Body of pancreas (tissue), 4 donors: ENCODE data around the gene ZNF382.

Experiments used
- POLR2A ChIP-seq, 3 donors: fragments of 450-650 bp; IDR thresholded peaks; one replicate each; pipeline ENCODE4 v1.6.1; 2016; ENCODE audit warnings: antibody characterized with exemption in 3 of 3, mild to moderate bottlenecking in 2 of 3
- TF ChIP-seq, protein P1 (sequence below), 7 experiments: fragments of 450-650 bp in 4 of 7; fragments of 200-600 bp in 3 of 7; sonication (generic) in 3 of 7; IDR thresholded peaks; one replicate each; pipeline ENCODE4 v1.5.1; 2016 to 2019; ENCODE audit warnings: antibody characterized with exemption in 7 of 7

DNA sequence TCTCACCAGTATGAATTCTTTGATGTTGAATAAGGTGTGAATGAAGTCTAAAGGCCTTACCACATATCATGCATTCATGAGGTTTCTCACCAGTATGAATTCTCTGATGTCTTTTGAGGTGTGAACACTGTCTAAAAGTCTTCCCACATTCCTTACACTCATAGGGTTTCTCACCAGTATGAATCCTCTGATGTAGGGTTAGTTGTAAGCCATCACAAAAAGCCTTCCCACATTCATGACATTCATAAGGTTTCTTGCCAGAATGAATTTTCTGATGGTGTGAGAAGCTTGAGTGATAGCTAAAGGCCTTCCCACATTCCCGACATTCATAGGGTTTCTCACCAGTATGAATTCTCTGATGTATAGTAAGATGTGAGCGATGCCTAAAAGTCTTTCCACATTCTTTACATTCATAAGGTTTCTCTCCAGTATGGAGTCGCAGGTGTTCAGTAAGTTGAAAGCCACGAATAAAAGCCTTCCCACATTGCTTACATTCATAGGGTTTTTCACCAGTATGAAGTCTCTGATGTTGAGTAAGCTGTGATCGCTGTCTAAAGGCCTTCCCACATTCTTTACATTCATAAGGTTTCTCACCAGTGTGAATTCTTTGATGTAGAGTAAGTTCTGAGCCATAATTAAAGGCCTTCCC is 33.9 kb downstream of the ZNF382 start:
- TF ChIP-seq, protein P1, sequence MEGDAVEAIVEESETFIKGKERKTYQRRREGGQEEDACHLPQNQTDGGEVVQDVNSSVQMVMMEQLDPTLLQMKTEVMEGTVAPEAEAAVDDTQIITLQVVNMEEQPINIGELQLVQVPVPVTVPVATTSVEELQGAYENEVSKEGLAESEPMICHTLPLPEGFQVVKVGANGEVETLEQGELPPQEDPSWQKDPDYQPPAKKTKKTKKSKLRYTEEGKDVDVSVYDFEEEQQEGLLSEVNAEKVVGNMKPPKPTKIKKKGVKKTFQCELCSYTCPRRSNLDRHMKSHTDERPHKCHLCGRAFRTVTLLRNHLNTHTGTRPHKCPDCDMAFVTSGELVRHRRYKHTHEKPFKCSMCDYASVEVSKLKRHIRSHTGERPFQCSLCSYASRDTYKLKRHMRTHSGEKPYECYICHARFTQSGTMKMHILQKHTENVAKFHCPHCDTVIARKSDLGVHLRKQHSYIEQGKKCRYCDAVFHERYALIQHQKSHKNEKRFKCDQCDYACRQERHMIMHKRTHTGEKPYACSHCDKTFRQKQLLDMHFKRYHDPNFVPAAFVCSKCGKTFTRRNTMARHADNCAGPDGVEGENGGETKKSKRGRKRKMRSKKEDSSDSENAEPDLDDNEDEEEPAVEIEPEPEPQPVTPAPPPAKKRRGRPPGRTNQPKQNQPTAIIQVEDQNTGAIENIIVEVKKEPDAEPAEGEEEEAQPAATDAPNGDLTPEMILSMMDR (IDR thresholded peaks at IDR 0.05): no peak
- TF ChIP-seq POLR2A (IDR thresholded peaks at IDR 0.05): no peak
